HL-60 (cell line): ENCODE data around the gene ACTN4.

ENCODE experiments used
- CTCF ChIP-seq: IDR thresholded peaks from one replicate; pipeline ENCODE4 v1.5.1; 2011; ENCODE audit warnings: low read length, control low read depth, inconsistent platforms; ENCODE audit not compliant: insufficient read depth
- POLR2AphosphoS5 ChIP-seq: IDR thresholded peaks from 2 replicates; pipeline ENCODE4 v1.6.1; 2012; ENCODE audit warnings: low read depth
- TF ChIP-seq, protein P1 (sequence below): IDR thresholded peaks from 2 replicates; pipeline ENCODE4 v1.6.1; 2012; ENCODE audit warnings: low read depth; ENCODE audit not compliant: insufficient replicate concordance

- TF ChIP-seq CTCF (no peak), POLR2AphosphoS5 (no peak)
- TF ChIP-seq, protein P1, sequence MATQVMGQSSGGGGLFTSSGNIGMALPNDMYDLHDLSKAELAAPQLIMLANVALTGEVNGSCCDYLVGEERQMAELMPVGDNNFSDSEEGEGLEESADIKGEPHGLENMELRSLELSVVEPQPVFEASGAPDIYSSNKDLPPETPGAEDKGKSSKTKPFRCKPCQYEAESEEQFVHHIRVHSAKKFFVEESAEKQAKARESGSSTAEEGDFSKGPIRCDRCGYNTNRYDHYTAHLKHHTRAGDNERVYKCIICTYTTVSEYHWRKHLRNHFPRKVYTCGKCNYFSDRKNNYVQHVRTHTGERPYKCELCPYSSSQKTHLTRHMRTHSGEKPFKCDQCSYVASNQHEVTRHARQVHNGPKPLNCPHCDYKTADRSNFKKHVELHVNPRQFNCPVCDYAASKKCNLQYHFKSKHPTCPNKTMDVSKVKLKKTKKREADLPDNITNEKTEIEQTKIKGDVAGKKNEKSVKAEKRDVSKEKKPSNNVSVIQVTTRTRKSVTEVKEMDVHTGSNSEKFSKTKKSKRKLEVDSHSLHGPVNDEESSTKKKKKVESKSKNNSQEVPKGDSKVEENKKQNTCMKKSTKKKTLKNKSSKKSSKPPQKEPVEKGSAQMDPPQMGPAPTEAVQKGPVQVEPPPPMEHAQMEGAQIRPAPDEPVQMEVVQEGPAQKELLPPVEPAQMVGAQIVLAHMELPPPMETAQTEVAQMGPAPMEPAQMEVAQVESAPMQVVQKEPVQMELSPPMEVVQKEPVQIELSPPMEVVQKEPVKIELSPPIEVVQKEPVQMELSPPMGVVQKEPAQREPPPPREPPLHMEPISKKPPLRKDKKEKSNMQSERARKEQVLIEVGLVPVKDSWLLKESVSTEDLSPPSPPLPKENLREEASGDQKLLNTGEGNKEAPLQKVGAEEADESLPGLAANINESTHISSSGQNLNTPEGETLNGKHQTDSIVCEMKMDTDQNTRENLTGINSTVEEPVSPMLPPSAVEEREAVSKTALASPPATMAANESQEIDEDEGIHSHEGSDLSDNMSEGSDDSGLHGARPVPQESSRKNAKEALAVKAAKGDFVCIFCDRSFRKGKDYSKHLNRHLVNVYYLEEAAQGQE: no peak
These were observed 30.9 kb downstream of the ACTN4 start for GRCh38 chr19:38678217-38678890.
